H1 (cell line): ENCODE data around the gene ZBTB7A. TPM values are rescaled to one million over a fixed set of nuclear protein-coding genes. Genes with fewer than 3 reads are reported as not detected.

Source experiments
- KDM4A ChIP-seq: IDR thresholded peaks from one replicate; pipeline ENCODE4 v1.7.1; 2012; ENCODE audit warnings: low read depth, mild to moderate bottlenecking, moderate library complexity, low read length, inconsistent platforms; ENCODE audit not compliant: severe bottlenecking
- KDM5A ChIP-seq: fragments of 200-600 bp; IDR thresholded peaks from 2 replicates; pipeline ENCODE4 v1.7.1; 2012; ENCODE audit warnings: mild to moderate bottlenecking, low read length, inconsistent platforms, mixed read lengths
- MAFK ChIP-seq: IDR thresholded peaks from 2 replicates; pipeline ENCODE4 v1.6.1; 2012; ENCODE audit warnings: low read depth, mild to moderate bottlenecking, improper control_type of control experiment, low read length
- PHF8 ChIP-seq: fragments of 200-600 bp; sonication (generic); conservative IDR thresholded peaks from 2 replicates; pipeline ENCODE4 v1.7.1; 2012; ENCODE audit warnings: low read depth, mild to moderate bottlenecking, inconsistent platforms, low read length, moderate library complexity
- POLR2AphosphoS5 ChIP-seq: IDR thresholded peaks from 2 replicates; pipeline ENCODE4 v1.6.1; 2011; ENCODE audit warnings: low read depth, low read length
- SIX5 ChIP-seq: IDR thresholded peaks from 2 replicates; pipeline ENCODE4 v1.6.1; 2011; ENCODE audit warnings: mild to moderate bottlenecking, low read depth, low read length
- TAF7 ChIP-seq: optimal IDR thresholded peaks from 2 replicates; pipeline ENCODE3; 2011; ENCODE audit warnings: low read depth, mild to moderate bottlenecking, inconsistent platforms, low read length, moderate library complexity, borderline replicate concordance
- polyA plus RNA-seq, 7 experiments: library from polyadenylated mRNA; depleted of rRNA in 3 of 7; stranded (reverse) in 5 of 7; unstranded in 2 of 7; fragments of >200 nt in 5 of 7; fragments of 200-250 nt in 2 of 7; gene quantifications; 1 replicate in 5 of 7; 2 replicates in 1 of 7; 4 replicates in 1 of 7; pipeline versions ENCODE4 v1.2.1 to v1.2.3, GENCODE V29; 2011 to 2013; ENCODE audit warnings: missing spikeins in 2 of 7, mixed read lengths in 2 of 7
- total RNA-seq: library from RNA; stranded (reverse); fragmentation: NEBNext Ultra II Directional; extraction: Animal tissue kit (Norgen Biotek cat#: 25700); gene quantifications from 2 replicates; pipeline ENCODE4 v1.2.1, GENCODE V29; 2021
- TF ChIP-seq, protein P1 (sequence below): IDR thresholded peaks from 2 replicates; pipeline ENCODE4 v1.6.1; 2011; ENCODE audit warnings: low read depth, mild to moderate bottlenecking, low read length; ENCODE audit not compliant: insufficient read depth
- TF ChIP-seq, protein P2 (sequence below): IDR thresholded peaks from 2 replicates; pipeline ENCODE4 v1.6.1; 2012; ENCODE audit warnings: inconsistent platforms

Gene ZBTB7A
- total and polyA plus RNA-seq, 2 of the 8 experiments (the other 6 are each of a cell fraction or from before 2014, with no cell fraction given): 5.6 to 17.8 TPM

DNA sequence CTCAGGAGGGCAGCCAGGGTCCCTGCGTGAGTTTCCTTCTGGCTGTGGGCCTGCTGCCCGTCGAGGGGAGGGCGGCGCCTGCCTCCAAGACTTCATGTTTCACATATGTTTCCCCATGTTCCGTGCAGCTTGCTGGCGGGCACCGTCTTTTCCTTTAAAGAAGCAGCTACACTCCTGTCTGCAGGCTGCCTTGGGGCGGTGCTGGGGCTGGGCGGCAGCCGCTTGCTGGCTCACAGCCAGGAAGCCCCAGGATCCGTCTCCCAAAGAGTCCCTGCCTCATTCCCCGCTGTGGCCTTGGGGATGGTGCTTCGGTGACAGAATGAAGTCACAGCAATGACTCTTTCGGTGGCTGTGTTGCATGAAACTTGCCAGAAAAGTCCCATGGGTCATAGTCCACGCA, 34.3 kb downstream of the ZBTB7A start (continued):
- TF ChIP-seq, protein P1, sequence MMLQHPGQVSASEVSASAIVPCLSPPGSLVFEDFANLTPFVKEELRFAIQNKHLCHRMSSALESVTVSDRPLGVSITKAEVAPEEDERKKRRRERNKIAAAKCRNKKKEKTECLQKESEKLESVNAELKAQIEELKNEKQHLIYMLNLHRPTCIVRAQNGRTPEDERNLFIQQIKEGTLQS: no peak
- TF ChIP-seq TAF7 (no peak), POLR2AphosphoS5 (no peak), MAFK (no peak), PHF8 (no peak), SIX5 (no peak), KDM4A (no peak), KDM5A (no peak)
- TF ChIP-seq, protein P2, sequence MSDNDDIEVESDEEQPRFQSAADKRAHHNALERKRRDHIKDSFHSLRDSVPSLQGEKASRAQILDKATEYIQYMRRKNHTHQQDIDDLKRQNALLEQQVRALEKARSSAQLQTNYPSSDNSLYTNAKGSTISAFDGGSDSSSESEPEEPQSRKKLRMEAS: no peak
- TF ChIP-seq, all 59 proteins: peak for 0
